ENCODE data around the gene TNNI2.

DNA sequence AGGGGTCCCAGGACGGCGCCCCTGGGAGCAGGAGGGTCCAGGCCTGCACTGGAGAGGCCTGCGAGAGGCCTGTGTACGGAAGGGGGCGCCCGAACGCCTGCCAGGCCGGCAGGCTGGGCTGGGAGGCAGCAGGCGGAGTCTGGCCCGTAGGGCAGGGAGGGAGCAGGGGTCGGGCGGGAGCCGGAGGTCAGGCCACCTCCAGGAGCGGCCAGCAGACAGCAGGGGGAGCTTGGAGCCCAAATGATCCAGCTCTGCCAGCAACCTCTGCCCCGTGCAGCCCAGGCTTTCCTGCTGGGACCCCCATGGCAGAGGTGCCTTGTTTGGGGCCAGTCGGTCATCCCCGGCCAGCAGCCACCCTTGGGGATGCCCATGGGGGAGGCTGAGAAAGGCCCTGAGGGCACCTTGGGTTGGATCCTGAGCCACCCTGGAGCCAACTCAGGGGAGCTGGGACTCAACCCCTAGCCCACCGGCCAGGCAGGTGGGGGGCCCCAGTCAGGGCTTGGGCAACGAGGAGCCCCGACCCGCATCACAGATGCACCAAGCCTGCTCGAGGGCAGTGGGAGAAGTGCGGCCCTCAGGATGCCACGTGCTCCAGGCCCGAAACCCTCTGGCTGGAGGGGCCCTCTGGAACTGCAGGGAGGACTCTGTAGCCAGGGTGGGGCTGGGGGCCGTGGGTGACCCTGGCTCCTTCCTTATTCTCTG, 13.6 kb upstream of the TNNI2 start:
- TF ChIP-seq, protein P1, sequence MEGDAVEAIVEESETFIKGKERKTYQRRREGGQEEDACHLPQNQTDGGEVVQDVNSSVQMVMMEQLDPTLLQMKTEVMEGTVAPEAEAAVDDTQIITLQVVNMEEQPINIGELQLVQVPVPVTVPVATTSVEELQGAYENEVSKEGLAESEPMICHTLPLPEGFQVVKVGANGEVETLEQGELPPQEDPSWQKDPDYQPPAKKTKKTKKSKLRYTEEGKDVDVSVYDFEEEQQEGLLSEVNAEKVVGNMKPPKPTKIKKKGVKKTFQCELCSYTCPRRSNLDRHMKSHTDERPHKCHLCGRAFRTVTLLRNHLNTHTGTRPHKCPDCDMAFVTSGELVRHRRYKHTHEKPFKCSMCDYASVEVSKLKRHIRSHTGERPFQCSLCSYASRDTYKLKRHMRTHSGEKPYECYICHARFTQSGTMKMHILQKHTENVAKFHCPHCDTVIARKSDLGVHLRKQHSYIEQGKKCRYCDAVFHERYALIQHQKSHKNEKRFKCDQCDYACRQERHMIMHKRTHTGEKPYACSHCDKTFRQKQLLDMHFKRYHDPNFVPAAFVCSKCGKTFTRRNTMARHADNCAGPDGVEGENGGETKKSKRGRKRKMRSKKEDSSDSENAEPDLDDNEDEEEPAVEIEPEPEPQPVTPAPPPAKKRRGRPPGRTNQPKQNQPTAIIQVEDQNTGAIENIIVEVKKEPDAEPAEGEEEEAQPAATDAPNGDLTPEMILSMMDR (conservative IDR thresholded peaks at IDR 0.05; ENCODE audit: low read depth, low read length) = 0 out of 2 replicates have a peak, but pooled peaks have one; percentile 15
- no peak for TF ChIP-seq EZH2phosphoT487 (IDR thresholded peaks at IDR 0.05; ENCODE audit: borderline replicate concordance, low read length)

Data from PC-3 (cell line).